OCI-LY1 (cell line): ENCODE data around the gene FAM181B.

ENCODE experiments used
- H2AFZ ChIP-seq: fragments of 200-600 bp; sonication (generic), shearing (Covaris generic); 2 replicates; pipeline ENCODE4 v1.6.0; 2014; ENCODE audit warnings: antibody characterized with exemption, mild to moderate bottlenecking, low read length
- H3F3A ChIP-seq: fragments of 200-600 bp; sonication (generic), shearing (Covaris generic); 2 replicates; pipeline ENCODE4 v1.6.0; 2014; ENCODE audit warnings: mild to moderate bottlenecking, antibody characterized with exemption, low read length, moderate library complexity; ENCODE audit not compliant: insufficient read depth
- H3K27ac ChIP-seq: fragments of 200-600 bp; sonication (generic); 2 replicates; pipeline ENCODE4 v1.5.1; 2014; ENCODE audit warnings: low read length, mixed run types, mild to moderate bottlenecking, low read depth; ENCODE audit not compliant: poor library complexity, severe bottlenecking
- H3K27me3 ChIP-seq: fragments of 200-600 bp; sonication (generic); 2 replicates; pipeline ENCODE4 v1.6.0; 2014; ENCODE audit warnings: antibody characterized with exemption, mild to moderate bottlenecking, low read length, moderate library complexity; ENCODE audit not compliant: insufficient read depth
- H3K36me3 ChIP-seq: fragments of 200-600 bp; sonication (generic); 2 replicates; pipeline ENCODE4 v1.6.1; 2014; ENCODE audit warnings: mild to moderate bottlenecking, antibody characterized with exemption, low read length, moderate library complexity, mixed read lengths; ENCODE audit not compliant: insufficient read depth
- H3K4me1 ChIP-seq: fragments of 200-600 bp; sonication (generic); 2 replicates; pipeline ENCODE4 v1.5.1; 2014; ENCODE audit warnings: mild to moderate bottlenecking, low read length, moderate library complexity; ENCODE audit not compliant: insufficient read depth, severe bottlenecking
- H3K4me2 ChIP-seq: fragments of 200-600 bp; sonication (generic), shearing (Covaris generic); 2 replicates; pipeline ENCODE4 v1.6.1; 2014; ENCODE audit warnings: low read length
- H3K4me3 ChIP-seq: fragments of 200-600 bp; sonication (generic); 2 replicates; pipeline ENCODE4 v1.5.1; 2014; ENCODE audit warnings: low read length, low read depth, mild to moderate bottlenecking, mixed read lengths; ENCODE audit not compliant: poor library complexity, severe bottlenecking
- H3K79me2 ChIP-seq: fragments of 200-600 bp; shearing (Covaris generic); 2 replicates; pipeline ENCODE4 v1.6.1; 2016; ENCODE audit warnings: mixed run types, low read length, mixed read lengths; ENCODE audit not compliant: insufficient read depth
- H3K9ac ChIP-seq: fragments of 200-600 bp; sonication (generic), shearing (Covaris generic); 2 replicates; pipeline ENCODE4 v1.6.1; 2014; ENCODE audit warnings: mild to moderate bottlenecking, low read length, mixed read lengths
- H3K9me2 ChIP-seq: fragments of 200-600 bp; sonication (generic), shearing (Covaris generic); 2 replicates; pipeline ENCODE4 v1.6.1; 2014; ENCODE audit warnings: low read depth, mild to moderate bottlenecking, low read length, mixed read lengths
- H3K9me3 ChIP-seq: fragments of 200-600 bp; shearing (Covaris generic); 2 replicates; pipeline ENCODE4 v1.6.1; 2014; ENCODE audit warnings: low read length, mixed read lengths
- H4K20me1 ChIP-seq: fragments of 200-600 bp; sonication (generic), shearing (Covaris generic); 2 replicates; pipeline ENCODE4 v1.6.0; 2016; ENCODE audit warnings: mild to moderate bottlenecking, low read length; ENCODE audit not compliant: insufficient read depth
- CTCF ChIP-seq: fragments of 200-600 bp; sonication (generic), shearing (Covaris generic); IDR thresholded peaks from 2 replicates; pipeline ENCODE4 v1.5.1; 2017; ENCODE audit warnings: mild to moderate bottlenecking, antibody characterized with exemption, low read length, moderate library complexity, mixed read lengths
- EZH2 ChIP-seq: fragments of 200-600 bp; sonication (generic), shearing (Covaris generic); IDR thresholded peaks from 2 replicates; pipeline ENCODE4 v1.8.0; 2017; ENCODE audit warnings: borderline replicate concordance, mixed run types, mild to moderate bottlenecking, antibody characterized with exemption, low read length, moderate library complexity, mixed read lengths

FAM181B gene

DNA sequence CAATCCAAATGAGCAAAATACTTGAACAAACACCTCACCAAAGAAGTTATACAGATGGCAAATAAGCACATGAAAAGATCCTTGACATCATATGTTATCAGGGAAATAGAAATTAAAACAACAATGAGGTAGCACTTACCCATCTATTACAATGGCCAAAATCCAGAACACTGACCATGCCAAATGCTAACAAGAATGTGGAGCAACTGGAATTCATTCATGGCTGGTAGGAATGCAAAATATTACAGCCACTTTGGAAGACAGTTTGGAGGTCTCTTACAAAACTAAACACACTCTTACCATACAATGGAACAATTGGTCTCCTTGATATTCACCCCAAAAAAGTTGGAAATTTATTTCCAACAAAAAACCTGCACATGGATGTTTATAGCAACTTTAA, 19.1 kb upstream of the FAM181B start:
- Histone ChIP-seq H2AFZ (no peak overlapping the region), H3K79me2 (no peaks in the 10 kb centered on the region), H3K36me3 (no peaks in the 10 kb centered on the region), H3K9ac (no peak overlapping the region), H4K20me1 (no peaks in the 10 kb centered on the region), H3K4me1 (no peaks in the 10 kb centered on the region), H3F3A (no peaks in the 10 kb centered on the region), H3K27me3 (no peaks in the 10 kb centered on the region), H3K9me3 (no peaks in the 10 kb centered on the region), H3K9me2 (no peaks in the 10 kb centered on the region), H3K27ac (no peak overlapping the region), H3K4me3 (no peak overlapping the region), H3K4me2 (no peak overlapping the region)
- TF ChIP-seq CTCF, result no peak
- TF ChIP-seq EZH2, result no peak

DNA sequence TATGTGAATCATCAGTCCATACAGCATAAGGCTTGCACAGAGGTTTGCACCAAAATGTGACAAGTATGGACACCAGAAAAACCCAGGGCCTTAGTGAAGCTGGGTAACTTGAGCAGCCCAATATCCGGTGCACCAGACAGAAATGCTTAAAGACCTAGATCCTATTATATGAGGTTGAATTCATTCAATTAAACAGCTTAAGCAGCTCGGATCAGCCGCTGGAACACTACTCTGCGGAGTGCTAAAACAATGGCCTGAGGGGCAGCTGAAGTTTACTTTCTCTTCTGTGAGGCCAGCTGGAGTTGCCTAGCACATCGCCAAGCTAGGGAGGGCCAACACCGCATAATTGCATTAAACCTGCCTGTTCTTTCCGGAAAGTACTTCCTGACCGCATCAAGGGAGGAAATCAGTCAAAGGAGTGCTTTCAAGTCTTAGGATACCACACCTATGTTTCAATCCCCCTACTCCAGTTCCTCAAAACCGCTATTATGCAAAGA, 17.0 kb upstream of the FAM181B start:
- Histone ChIP-seq H3K4me2 (no peak overlapping the region), H4K20me1 (no peaks in the 10 kb centered on the region), H3K4me1 (no peaks in the 10 kb centered on the region), H3K9me2 (no peaks in the 10 kb centered on the region), H3K36me3 (no peaks in the 10 kb centered on the region), H3K9ac (no peak overlapping the region), H3K79me2 (no peaks in the 10 kb centered on the region), H3K4me3 (no peak overlapping the region), H2AFZ (no peak overlapping the region), H3K27ac (no peak overlapping the region), H3K27me3 (no peaks in the 10 kb centered on the region), H3F3A (no peaks in the 10 kb centered on the region), H3K9me3 (no peaks in the 10 kb centered on the region)
- TF ChIP-seq CTCF, result no peak
- no peak for TF ChIP-seq EZH2

GRCh38 chr11:82747471-82747870, 13.8 kb upstream of the FAM181B start:
- no peak overlapping the region for H3K9ac ChIP-seq

More at GRCh38 chr11:82747471-82747870, 13.8 kb upstream of the FAM181B start:
- Histone ChIP-seq H2AFZ (no peak overlapping the region), H3K36me3 (no peaks in the 10 kb centered on the region), H3K27ac (no peak overlapping the region), H3K9me2 (no peaks in the 10 kb centered on the region), H3F3A (no peaks in the 10 kb centered on the region), H3K9me3 (no peaks in the 10 kb centered on the region), H3K4me3 (no peak overlapping the region), H3K4me1 (no peaks in the 10 kb centered on the region), H3K79me2 (no peaks in the 10 kb centered on the region), H4K20me1 (no peaks in the 10 kb centered on the region), H3K27me3 (no peaks in the 10 kb centered on the region), H3K4me2 (no peak overlapping the region)
- no peak for TF ChIP-seq CTCF
- TF ChIP-seq EZH2, result no peak
